Muscle of back (tissue), 13 donors: ENCODE results near the gene SLC26A4. TPM values are rescaled to one million over a fixed set of nuclear protein-coding genes. Genes with fewer than 3 reads are reported as not detected.
"Not testable (repeated sequence)": the region's sequence is repeated elsewhere in the genome, so short reads cannot be mapped to it uniquely, and the experiment has no call there.

Experiments
- DNase-seq, 3 donors: peaks; one replicate each; pipeline versions ENCODE4 v3.0.0 to v3.0.0-alpha.2; 2013
- long read RNA-seq, 9 donors: transcript quantifications; one replicate each; lab custom pipeline, GENCODE V29; 2026
- polyA plus RNA-seq, 10 donors: library from polyadenylated mRNA; unstranded; fragments of 120-200 nt; gene quantifications; one replicate each; pipeline ENCODE4 v1.2.1, GENCODE V29; 2013; ENCODE audit not compliant: insufficient read length in 10 of 10

Gene SLC26A4
- polyA plus RNA-seq, result 1 to 10 TPM in 3 of 10 donors, under 1 TPM in 7; 0.42 to 1.4 (median 0.90) TPM
- long read RNA-seq, donor 1, result 0 reads
- long read RNA-seq, donor 2, result 0 reads
- long read RNA-seq, donor 3, result 0 reads
- long read RNA-seq, donor 4, result 0 reads
- long read RNA-seq, donor 5, result 0 reads
- long read RNA-seq, donor 6, result 0 reads
- long read RNA-seq, donor 7, result 0 reads
- long read RNA-seq, donor 8, result 0 reads
- long read RNA-seq, donor 9, result 0 reads

DNA sequence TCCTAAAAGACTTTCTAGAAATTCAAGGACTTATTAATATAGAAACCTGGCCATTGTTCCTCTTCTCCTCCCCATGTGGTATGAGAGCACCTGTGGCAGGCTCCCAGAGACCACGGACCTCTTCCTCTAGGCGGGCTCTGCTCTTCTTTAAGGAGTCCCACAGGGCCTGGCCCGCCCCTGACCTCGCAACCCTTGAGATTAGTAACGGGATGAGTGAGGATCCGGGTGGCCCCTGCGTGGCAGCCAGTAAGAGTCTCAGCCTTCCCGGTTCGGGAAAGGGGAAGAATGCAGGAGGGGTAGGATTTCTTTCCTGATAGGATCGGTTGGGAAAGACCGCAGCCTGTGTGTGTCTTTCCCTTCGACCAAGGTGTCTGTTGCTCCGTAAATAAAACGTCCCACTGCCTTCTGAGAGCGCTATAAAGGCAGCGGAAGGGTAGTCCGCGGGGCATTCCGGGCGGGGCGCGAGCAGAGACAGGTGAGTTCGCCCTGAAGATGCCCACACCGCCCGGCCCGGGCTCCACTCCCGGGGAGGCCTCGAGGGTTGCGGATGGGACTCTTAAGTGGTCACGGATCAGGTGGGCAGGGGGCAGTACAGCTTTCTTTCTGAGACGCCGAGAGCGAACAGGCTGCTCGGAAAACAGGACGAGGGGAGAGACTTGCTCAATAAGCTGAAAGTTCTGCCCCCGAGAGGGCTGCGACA, at the start of gene SLC26A4:
TSS of gene SLC26A4 (plus strand) at position 448 of the 700 bp plus-strand sequence. CDS start 814 bp downstream, outside the sequence.
- DNase-seq, result no peak

DNA sequence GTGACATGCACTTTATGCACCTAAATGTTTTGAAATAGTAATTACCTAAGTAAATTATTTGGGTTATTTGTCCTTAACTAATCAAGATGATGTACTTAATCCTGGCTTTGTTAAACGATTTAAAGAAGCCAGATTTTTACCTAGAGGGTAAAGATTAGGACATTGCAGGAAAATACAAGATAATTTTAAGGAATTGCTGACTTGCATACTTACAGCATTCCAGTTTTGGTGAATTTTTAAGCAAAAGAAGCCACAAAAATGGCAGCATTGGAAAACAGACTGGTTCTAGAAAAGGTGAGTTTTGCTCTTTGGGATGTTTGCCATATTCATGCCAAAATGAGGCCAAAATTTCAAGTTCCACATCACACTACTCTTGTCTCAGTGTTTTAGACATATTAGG, 47.2 kb upstream of the SLC26A4 start:
- DNase-seq, result no peak

DNA sequence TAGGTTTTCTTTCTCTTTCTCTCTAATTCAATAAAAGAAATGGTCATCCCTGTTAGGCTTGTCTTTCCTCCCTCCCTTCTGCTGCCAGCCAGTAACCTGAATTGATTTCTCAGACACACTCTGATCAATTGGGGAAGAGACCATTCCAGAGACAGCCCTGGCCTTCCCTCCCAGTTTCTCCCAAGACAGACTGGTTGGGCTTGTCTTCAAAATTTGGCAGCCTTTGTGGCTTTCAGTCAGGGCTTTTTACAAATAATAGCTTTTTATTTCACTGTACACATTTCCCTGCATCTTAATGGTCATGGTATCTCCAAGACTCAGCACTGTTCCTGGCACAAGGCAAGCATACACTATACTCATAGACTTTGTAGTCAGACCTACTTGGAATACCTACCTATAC, 46.7 kb upstream of the SLC26A4 start:
- peak in 1 of 3 donors; percentile 11 for DNase-seq

GRCh38 chr7:107614425-107614824, 46.2 kb upstream of the SLC26A4 start:
- peak in 1 of 3 donors; percentile 68 for DNase-seq

DNA sequence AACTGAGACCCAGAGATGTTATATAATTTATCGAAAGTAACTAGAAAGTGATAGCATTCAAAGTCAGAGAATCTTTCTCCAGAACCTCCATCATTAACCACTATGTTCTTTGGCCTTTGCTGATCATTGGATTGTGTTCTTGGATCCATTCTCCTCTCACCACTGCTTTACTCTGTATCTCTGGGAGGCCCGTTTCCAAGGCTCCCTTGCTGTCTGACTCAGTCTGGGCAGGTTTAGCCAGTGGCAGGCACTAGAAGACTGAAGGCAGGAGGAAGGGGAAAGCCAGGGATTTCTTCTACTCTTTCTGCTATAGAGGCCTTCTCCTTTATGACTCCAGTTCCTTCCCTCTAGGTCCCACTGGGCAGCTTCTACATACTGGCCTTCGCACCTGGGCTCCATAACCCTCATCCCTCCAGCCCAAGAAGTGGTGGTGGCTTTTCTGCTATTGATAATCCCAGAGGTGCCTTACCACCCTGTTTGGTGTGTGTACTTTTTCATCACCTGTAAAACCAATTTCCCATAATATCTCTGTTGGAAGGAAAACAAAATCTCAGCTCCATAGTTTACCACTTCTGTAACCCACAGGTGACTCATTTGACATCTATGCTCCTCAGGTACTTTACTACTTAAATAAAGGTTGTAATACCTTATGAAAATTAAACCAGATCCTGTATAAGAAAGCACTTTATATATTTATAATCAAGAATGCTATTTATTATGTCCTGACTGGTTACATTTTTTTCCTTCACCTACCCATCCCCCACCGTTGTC, 44.5 kb upstream of the SLC26A4 start:
- DNase-seq, result no peak

- peak in 1 of 3 donors; percentile 53 for DNase-seq
These were observed 38.2 kb upstream of the SLC26A4 start for GRCh38 chr7:107622429-107622828.

DNA sequence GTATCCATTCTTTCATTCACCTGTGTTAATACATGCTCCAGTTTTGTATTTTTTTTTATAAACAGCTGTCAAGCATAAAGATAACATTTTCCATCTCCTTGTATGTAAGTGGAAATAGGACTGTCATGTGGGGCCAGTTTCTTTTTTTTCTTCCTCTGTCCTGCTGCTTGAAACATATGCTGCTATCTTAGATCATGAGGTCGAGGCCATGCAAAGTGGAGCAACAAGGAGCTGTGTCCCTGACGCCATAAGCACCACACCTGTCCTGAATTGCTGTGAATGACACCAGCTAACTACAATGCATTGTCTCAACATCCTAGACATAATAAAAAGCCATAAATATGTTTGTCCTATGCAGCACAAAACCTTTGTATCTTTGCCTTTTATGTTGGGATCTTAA, 37.7 kb upstream of the SLC26A4 start:
- no peak for DNase-seq

DNA sequence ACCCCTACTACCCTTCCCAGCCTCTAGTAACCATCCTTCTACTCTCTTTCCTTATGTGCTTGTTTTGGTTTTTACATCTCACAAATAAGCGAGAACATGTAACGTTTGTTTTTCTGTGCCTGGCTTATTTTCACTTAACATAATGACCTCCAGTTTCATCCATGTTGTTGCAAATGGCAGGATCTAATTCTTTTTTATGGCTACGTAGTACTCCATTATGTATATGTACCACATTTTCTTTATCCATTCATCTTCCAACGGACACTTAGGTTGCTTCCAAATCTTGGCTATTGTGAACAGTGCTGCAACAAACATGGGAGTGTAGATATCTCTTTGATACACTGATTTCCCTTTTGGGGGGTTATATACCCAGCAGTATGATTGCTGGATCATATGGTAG, 33.6 kb upstream of the SLC26A4 start:
- DNase-seq, result no peak

GRCh38 chr7:107628461-107629064, 32.1 kb upstream of the SLC26A4 start:
- no peak for DNase-seq

- no peak for DNase-seq
These were observed 30.3 kb upstream of the SLC26A4 start for GRCh38 chr7:107630342-107630741.

DNA sequence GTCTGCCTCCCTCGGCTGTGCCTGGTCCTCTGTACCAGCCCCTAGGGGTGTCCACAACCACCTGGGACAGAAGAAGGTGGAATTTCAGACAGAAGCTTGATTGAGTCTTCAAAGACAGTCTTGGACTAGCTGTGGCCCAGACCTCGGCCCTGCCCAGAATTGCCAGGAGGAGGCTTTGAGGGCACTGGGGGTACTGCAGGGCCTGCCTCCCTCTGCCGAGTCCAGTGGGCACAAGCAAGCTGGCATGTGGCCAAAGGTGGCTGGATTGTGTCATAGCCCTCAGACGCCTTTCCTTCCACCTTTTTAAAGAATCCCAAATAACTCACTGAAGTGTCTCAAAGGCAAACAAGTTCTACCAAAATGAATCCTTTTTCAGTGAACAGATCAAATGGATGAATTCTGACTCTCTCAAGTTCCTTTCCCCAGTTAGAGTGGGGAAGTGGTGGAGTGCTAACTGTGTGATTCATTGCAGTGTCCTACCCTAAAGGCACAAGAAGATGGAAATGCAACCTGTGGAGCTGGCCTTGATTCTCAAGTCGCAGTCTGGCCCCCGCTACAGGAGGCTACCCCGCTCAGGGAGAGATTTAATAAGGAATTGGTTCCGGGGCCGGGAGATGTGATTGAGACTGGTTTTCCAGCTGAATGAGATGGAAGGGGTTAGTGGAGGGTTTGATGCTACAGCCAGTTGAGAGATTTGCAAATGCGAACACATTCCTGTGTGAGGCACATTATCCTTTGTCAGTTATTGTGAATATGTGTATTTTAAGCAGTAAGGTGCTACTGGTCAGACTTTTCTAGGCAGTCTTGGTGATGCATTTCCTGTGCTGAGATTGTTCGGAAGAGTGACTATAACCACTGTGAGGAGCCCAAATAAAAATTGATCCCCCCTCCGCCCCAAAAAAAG, 28.8 kb upstream of the SLC26A4 start:
- no peak for DNase-seq

DNA sequence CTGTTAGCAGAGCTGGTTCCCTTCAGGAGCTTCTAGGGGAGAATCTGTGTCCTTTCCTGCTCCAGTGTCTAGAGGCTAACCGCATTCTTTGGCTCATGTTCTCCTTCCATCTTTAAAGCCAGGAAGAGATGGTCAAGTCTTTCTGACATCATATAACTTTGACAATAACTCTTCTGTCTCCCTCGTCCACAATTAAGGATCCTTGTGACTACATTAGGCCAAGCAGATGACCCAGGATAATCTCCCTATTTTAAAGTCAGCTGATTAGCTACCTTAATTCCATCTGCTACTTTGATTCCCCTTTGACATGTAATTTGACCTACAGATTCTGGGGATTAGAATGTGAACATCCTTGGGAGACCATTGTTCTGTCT, 28.1 kb upstream of the SLC26A4 start:
- DNase-seq, result no peak

DNA sequence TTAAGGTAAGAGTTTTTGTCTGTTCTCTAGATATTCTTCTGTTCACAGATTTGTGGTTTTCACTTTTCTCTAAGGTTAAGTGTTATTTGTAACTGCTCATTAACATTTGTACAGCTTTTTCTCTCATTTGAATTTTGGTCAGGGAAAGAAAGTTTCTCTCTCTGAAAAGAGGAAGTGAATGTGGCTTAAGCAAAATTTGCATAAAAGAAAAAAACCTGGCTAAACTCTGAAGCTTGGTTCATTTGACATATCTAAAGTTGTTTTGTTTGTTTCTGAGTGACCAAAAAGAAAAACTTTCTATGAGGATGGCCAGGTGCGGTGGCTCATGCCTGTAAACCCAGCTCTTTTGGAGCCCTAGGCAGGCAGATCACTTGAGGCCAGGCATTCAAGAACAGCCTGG, 22.0 kb upstream of the SLC26A4 start:
- no peak for DNase-seq

DNA sequence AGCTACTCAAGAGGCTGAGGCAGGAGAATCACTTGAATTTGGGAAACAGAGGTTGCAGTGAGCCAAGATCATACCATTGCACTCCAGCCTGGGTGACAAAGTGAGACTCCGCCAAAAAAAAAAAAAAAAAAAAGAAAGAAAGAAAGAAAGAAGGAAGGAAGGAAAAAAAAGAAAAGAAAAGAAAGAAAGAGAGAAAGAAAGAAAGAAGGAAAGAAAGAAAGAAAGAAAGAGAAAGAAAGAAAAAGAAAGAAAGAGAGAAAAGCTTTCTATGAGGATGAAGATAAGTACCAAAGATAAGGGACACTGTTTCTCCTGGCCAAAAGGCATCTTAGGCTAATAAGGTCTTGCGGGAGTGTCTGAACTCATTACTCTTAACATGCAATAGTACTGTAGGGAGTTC, 21.6 kb upstream of the SLC26A4 start:
- not testable (repeated sequence) for DNase-seq

DNA sequence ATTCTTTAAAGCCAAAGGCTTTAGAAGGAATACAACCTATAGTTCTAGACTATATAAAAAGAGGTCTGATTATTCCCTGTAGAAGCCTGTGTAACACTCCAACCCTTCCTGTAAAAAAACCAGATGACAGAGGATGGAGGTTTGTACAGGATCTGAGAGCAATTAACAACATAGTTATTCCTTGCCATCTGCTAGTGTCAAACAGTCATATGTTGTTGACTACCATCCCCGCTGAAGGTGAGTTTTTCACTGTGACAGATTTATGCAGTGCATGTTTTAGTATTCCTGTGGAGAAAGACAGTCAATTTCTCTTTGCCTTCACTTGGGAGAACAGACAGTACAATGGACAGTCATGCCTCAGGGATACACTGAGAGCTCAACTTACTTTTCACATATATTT, 19.0 kb upstream of the SLC26A4 start:
- no peak for DNase-seq

DNA sequence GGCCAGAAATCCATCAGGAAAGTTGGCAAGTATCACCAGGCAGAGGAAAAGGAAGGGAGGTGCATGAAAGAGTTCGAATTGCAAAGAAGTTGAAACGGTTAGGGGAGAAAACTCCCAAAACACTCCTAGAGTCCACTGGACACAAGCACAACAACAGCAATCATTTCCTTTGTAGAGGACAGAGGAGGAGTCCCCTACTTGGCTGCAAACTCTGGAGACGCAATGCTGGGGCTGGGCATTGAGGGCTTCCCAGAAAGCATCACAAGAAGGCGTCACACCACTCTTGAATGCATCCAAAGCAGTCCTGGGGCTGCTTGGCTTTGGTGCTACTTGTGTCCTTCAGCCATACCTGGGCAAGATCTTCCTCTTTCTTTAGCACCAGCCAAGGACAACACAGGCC, 18.1 kb upstream of the SLC26A4 start:
- DNase-seq, result no peak

- peak in 1 of 3 donors; percentile 34 for DNase-seq
These were observed 17.2 kb upstream of the SLC26A4 start for GRCh38 chr7:107643407-107643806.

- DNase-seq, result no peak
These were observed 16.7 kb upstream of the SLC26A4 start for GRCh38 chr7:107643938-107644308.

GRCh38 chr7:107644309-107644974, 16.2 kb upstream of the SLC26A4 start:
- peak in 2 of 3 donors; percentile 14 to 33 for DNase-seq

DNA sequence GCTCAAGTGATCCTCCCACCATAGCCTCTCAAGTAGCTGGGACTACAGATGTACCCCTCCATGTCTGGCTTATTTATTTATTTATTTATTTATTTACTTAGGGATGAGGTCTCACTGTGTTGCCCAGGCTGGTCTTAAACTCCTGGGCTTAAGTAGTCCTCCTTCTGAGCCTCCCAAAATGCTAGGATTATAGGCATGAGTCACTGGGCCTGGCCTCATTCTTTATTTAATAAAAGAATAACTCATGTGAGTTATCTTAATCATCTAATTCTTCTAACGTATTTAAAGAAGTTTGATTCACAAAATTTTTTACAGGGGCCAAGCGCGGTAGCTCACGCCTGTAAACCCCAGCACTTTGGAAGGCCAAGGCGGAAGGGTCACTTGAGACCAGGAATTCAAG, 8.0 kb upstream of the SLC26A4 start:
- no peak for DNase-seq

- no peak for DNase-seq
These were observed 2.2 kb upstream of the SLC26A4 start for GRCh38 chr7:107658467-107658866.
